T-helper 2 cell (primary cell): ENCODE data around the gene TNFAIP6.
"Not testable (repeated sequence)": the region's sequence is repeated elsewhere in the genome, so short reads cannot be mapped to it uniquely, and the experiment has no call there.

Source experiments
- DNase-seq, 5 experiments: peaks; one replicate each; pipeline versions ENCODE4 v3.0.0 to v3.0.0-alpha.2; 2012 to 2022
- total RNA-seq, 2 donors: gene quantifications; one replicate each; lab custom pipeline; 2026; lab: John Stamatoyannopoulos, UW

The TNFAIP6 gene, protein sequence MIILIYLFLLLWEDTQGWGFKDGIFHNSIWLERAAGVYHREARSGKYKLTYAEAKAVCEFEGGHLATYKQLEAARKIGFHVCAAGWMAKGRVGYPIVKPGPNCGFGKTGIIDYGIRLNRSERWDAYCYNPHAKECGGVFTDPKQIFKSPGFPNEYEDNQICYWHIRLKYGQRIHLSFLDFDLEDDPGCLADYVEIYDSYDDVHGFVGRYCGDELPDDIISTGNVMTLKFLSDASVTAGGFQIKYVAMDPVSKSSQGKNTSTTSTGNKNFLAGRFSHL
- total RNA-seq: 0 reads per million in 2 donors

DNA sequence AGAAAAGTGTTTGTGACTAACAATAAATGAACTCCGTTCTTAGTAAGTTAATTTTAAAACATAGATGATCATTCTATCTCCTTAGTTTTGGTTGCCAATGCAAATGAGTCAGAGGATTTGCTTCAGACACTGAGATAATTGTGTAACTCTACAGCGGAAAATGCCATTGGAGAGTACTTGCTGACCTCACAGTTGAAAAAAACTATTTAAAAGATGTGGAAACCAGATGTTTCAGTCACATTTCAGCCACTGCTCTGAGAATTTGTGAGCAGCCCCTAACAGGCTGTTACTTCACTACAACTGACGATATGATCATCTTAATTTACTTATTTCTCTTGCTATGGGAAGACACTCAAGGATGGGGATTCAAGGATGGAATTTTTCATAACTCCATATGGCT lies at the start of gene TNFAIP6:
Gene TNFAIP6, plus strand, starts transcription at position 234 of the 400 bp plus-strand sequence. Its CDS starts 75 bp downstream, at position 309.
- no peak for DNase-seq

DNA sequence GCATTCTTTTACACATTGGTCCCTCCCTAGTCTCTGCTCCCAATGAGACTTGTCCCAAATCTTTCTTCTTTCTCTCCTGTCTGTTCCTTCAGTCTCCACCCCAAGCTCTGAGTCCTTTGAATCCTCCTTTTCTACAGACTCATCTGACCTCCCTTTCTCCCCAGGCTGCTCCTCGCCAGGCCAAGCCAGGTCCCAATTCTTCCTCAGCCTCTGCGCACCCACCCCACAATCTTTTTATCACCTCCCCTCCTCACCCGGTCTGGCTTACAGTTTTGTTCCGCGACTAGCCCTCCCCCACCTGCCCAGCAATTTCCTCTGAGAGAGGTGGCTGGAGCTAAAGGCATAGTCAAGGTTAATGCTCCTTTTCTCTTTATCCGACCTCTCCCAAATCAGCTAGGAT lies 47.1 kb upstream of the TNFAIP6 start:
- not testable (repeated sequence) for DNase-seq

- not testable (repeated sequence) for DNase-seq
These were observed 45.0 kb upstream of the TNFAIP6 start for GRCh38 chr2:151312440-151312839.

GRCh38 chr2:151315381-151315903 lies 42.0 kb upstream of the TNFAIP6 start:
- DNase-seq: no peak

DNA sequence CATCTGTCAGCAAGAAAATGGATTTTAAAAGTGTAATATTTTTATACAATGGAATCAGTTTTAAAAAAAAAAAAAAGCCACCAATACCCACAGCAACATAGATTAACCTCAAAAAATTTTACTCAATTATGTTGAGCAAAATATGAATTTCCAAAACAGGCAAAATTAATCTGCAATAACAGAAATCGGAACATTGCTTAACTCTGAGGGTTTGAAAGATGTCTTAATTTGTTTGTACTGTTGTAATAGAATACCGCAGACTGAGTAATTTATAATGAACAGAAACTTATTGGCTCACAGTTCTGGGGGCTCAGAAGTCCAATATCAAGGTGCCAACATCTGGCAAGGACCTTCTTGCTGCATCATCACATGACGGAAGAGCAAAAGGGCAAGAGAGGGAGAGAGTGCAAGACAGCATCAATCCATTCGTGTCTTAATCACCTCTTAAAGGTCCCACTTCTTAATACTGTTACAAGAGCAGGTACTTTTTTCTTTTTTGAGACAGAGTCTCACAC lies 31.8 kb upstream of the TNFAIP6 start:
- DNase-seq: no peak

GRCh38 chr2:151326554-151326953 lies 30.8 kb upstream of the TNFAIP6 start:
- no peak for DNase-seq

DNA sequence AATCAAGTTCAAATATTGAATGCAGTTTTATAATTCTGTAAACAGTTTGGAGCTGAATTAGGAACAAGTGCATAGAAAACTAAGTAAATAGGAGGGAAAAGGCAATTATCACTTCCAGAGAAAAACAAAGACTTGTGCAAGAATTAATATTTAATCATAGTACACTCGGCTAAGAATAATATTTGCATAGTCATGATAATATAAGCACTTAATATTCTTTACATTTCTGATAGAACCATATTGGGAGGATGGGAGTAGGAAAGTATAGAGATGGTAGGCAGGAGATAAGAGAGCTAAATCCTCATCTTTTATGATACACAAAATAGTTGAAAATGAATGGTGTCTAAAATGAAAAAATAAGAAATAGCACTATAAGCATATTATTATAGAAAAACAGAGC lies 27.4 kb upstream of the TNFAIP6 start:
- no peak for DNase-seq

- no peak for DNase-seq
These were observed 24.3 kb upstream of the TNFAIP6 start for GRCh38 chr2:151333083-151333482.

GRCh38 chr2:151334082-151334815 lies 23.1 kb upstream of the TNFAIP6 start:
- DNase-seq: no peak

DNA sequence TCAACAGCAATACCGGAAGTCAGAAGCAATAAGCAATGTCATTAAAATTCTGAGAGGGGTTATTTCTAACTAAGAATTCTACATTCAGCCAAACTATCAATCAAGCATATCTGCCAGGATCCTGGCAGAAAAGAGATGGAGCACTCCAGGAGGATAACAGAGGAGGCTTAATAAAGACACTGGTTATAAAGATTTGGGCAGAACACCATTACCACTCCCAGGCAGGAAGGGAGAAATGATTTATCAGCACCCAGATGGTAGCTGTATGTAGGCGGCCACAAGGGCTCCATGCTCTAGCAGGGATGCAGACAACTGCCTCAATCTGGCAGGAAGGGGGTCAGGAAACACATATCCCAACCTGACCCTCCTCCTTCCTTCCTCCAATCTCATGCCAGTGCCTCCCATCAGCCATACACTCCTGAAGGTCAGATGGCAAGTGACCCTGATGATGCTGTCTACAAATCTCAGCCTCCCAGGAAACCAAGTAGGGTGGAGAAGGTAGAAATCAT lies 20.5 kb upstream of the TNFAIP6 start:
- no peak for DNase-seq

DNA sequence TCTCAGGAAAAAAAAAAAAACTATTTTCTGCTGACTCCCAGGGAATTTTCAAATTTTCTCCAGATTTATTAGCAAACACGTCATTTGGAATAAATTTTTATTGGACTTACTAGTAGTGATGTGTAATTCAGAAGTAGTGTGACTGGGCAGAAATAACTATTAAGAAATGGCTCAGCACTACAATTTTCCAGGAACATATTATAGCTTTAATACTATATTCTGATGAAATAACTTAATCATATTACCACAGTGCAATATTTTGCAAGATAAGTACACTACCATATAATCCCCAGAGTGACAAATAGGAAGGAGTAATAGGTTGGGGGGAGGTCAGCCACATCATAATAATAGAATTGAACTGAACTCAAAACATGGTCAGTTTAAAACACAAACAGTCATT lies 19.7 kb upstream of the TNFAIP6 start:
- no peak for DNase-seq

DNA sequence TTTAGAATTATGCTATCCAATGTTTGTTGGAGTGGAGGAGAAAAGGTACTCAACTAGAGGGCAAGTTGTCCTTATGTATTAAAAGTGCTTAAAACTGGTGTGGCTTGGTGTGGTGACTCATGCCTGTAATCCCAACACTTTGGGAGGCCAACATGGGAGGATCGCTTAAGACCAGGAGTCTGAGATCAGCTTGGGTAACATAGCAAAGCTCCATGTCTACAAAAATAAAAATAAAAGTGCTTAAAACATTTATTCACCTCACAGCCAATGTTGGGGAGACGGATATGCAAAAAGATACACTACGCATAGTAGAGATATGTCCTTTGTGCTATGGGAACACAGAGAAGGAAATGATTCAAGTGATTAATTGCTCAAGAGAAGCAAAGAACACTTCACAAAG lies 19.3 kb upstream of the TNFAIP6 start:
- no peak for DNase-seq

DNA sequence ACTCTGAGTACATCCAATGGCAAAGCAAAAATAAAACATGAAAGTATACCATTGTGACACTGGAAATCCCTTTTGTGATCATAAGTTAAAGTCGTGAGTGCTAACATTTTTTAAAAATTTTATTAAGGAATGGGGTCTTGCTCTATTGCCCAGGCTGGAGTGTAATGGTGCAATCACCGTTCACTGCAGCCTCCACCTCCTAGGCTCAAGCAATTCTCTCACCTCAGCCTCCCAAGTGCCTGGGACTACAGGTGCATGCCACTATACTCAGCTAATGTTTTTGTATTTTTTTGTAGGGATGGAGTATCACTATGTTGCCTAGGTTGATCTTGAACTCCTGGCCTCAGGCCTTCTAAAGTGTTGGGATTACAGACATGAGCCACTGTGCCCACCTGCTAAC lies 14.3 kb upstream of the TNFAIP6 start:
- no peak for DNase-seq

DNA sequence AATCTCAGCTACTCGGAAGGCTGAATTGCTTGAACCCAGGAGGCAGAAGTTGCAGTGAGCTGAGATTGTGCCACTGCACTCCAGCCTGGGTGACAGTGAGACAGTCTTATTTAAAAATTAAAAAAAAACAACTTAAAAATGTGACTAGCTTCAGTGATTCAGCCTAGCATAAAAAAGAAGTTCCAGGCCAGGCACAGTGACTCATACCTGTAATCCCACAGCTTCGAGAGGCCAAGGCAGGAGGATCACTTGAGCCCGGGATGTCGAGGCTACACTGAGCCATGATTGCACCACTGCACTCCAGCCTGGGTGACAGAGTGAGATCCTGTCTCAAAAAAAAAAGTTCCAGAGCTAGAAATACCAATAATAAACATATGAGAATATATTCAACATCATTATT lies 13.2 kb upstream of the TNFAIP6 start:
- DNase-seq: not testable (repeated sequence)

DNA sequence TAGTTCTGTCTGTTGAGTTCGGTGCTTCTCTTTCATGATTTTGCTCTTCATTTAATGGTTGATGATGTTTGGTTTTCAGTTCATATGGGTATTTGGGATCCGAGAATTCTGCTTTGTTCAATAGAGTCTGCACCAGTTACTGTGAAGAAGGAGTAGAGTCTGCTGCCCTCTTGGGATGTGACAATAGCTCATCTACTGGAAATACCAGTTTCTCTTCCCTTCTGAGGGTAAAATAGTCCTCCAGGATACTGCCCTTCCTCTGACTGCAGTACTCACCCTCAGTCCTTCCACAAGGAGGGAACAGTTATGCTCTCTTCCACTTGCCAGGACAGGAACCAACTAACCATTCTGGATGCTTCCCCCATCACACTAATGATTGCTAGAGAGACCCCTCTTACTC lies 12.5 kb upstream of the TNFAIP6 start:
- DNase-seq: no peak

GRCh38 chr2:151347294-151347693 lies 10.1 kb upstream of the TNFAIP6 start:
- DNase-seq: no peak

- DNase-seq: no peak
These were observed 9.5 kb upstream of the TNFAIP6 start for GRCh38 chr2:151347906-151348305.

DNA sequence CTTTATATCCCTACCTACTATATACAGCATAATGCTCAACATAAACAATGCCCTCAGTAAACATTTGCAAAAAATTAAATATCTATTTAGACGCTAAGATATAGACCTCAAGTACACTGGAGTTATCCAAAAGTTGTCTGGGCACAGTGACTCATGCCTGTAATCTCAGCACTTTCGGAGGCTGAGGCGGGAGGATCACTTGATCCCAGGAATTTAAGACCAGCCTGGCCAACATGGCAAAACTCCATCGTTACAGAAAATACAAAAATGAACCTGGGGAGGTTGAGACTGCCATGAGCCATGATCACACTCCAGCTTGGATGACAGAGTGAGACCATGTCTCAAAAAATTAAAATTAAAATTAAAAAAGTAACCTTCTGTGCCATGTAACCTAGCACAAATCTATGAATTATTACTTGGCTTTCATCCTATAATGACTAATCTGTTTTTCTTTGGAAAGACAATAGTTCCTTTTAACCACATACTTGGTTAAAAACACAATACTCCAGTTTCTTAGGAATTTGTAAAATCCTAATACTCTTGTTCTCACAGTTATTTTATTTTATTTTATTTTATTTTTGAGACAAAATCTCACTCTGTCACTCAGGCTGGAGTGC lies 6.7 kb upstream of the TNFAIP6 start:
- DNase-seq: no peak

- DNase-seq: no peak
These were observed 3.4 kb upstream of the TNFAIP6 start for GRCh38 chr2:151353995-151354394.

- no peak for DNase-seq
These were observed 2.6 kb upstream of the TNFAIP6 start for GRCh38 chr2:151354807-151355206.

- DNase-seq: no peak
These were observed 976 bp downstream of the TNFAIP6 start for GRCh38 chr2:151358166-151358970.

DNA sequence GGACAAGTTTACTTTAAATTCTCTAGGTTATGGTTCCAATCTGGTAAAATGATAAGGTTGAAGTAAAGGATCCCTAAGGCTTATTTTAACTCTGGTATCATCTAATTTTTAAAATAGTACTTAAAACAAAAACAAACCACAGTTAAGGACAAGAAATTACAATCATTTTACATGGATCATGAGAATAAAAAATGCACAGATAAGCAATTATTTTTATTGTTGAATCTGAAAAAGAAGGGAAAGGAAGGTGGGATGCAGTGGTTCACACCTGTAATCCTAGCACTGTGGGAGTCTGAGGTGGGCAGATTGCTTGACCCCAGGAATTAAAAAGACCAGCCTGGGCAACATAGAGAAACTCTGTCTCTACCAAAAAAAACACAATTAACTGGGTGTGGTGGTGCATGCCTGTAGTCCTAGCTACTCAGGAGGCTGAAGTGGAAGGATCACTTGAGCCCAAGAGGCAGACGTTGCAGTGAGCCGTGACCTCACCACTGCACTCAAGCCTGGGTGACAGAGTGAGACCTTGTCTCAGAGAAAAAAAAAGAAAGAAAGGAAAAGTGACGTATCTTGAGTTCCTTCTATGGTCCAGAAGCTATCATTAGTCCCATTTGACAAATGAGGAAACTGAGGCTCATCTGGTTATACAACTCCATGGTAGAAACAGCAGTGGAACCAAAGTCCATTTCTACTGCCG lies 2.5 kb downstream of the TNFAIP6 start:
- no peak for DNase-seq
